SK-N-SH (cell line): ENCODE measurements around the gene RANBP9. TPM values are rescaled to one million over a fixed set of nuclear protein-coding genes. Genes with fewer than 3 reads are reported as not detected.

Experiments used
- CTCF ChIA-PET: fragments of 300-600, 350-600 bp; formaldehyde crosslinking; extraction: SDS; loops from one replicate; lab custom pipeline; 2021; lab: Yijun Ruan, JAX
- POLR2A ChIA-PET: fragments of 350-600 bp; sonication (Branson Sonifier 250); formaldehyde crosslinking; extraction: SDS; loops from one replicate; lab custom pipeline; 2020; ENCODE audit warnings: antibody characterized with exemption, inconsistent platforms; lab: Yijun Ruan, JAX
- DNase-seq: peaks from one replicate; pipeline ENCODE4 v3.0.0; 2012
- H2AFZ ChIP-seq: fragments of 200-600 bp; sonication (generic); 2 replicates; pipeline ENCODE4 v1.8.1; 2016; ENCODE audit warnings: antibody characterized with exemption, mild to moderate bottlenecking, low read depth
- H3F3A ChIP-seq: fragments of 200-600 bp; sonication (generic); replicated peaks from 2 replicates; pipeline ENCODE3; 2016; ENCODE audit warnings: antibody characterized with exemption, mild to moderate bottlenecking; ENCODE audit not compliant: insufficient read depth
- H3K27ac ChIP-seq, 2 experiments: fragments of 200-500 bp in 1 of 2; fragments of 200-600 bp in 1 of 2; sonication (Bioruptor generic) in 1 of 2; sonication (generic), shearing (Covaris generic) in 1 of 2; 2 replicates each; pipeline versions ENCODE4 v1.5.1 to v1.6.1; 2014 to 2016; ENCODE audit warnings: low read depth in 2 of 2, inconsistent platforms in 1 of 2, low read length in 1 of 2, mild to moderate bottlenecking in 1 of 2, mixed read lengths in 1 of 2
- H3K27me3 ChIP-seq: fragments of 200-600 bp; sonication (generic), shearing (Covaris generic); 2 replicates; pipeline ENCODE4 v1.6.1; 2016; ENCODE audit warnings: mixed run types; ENCODE audit not compliant: insufficient read depth
- H3K36me3 ChIP-seq, 2 experiments: fragments of 200-500 bp in 1 of 2; fragments of 200-600 bp in 1 of 2; sonication (Bioruptor generic) in 1 of 2; sonication (generic) in 1 of 2; replicated peaks in 1 of 2; 2 replicates each; pipeline versions ENCODE3 to v1.5.1; 2014 to 2016; ENCODE audit warnings: low read length in 1 of 2, mild to moderate bottlenecking in 1 of 2; ENCODE audit not compliant: insufficient read depth in 2 of 2, control insufficient read depth in 1 of 2
- H3K4me1 ChIP-seq, 2 experiments: fragments of 200-500 bp in 1 of 2; fragments of 200-600 bp in 1 of 2; sonication (Bioruptor generic) in 1 of 2; sonication (generic), shearing (Covaris generic) in 1 of 2; 2 replicates each; pipeline versions ENCODE4 v1.5.1 to v1.6.1; 2014 to 2016; ENCODE audit warnings: low read depth in 1 of 2, low read length in 1 of 2, mixed run types in 1 of 2; ENCODE audit not compliant: insufficient read depth in 2 of 2, control insufficient read depth in 1 of 2
- H3K4me2 ChIP-seq: fragments of 200-600 bp; sonication (generic), shearing (Covaris generic); 2 replicates; pipeline ENCODE4 v1.6.1; 2017; ENCODE audit warnings: mixed run types
- H3K4me3 ChIP-seq, 2 experiments: fragments of 200-500 bp in 1 of 2; fragments of 200-600 bp in 1 of 2; sonication (Bioruptor generic) in 1 of 2; sonication (generic), shearing (Covaris generic) in 1 of 2; 2 replicates each; pipeline versions ENCODE4 v1.5.1 to v1.8.1; 2014 to 2016; ENCODE audit warnings: low read depth in 2 of 2, inconsistent platforms in 1 of 2, low read length in 1 of 2, mild to moderate bottlenecking in 1 of 2, mixed read lengths in 1 of 2, moderate library complexity in 1 of 2
- H3K79me2 ChIP-seq: fragments of 200-600 bp; sonication (generic); 2 replicates; pipeline ENCODE4 v1.8.1; 2017; ENCODE audit warnings: mild to moderate bottlenecking; ENCODE audit not compliant: insufficient read depth
- H3K9ac ChIP-seq: fragments of 200-600 bp; sonication (generic); 2 replicates; pipeline ENCODE4 v1.6.1; 2017; ENCODE audit warnings: mixed run types
- H3K9me2 ChIP-seq: fragments of 200-600 bp; sonication (generic); 2 replicates; pipeline ENCODE4 v1.6.1; 2017; ENCODE audit warnings: mixed run types
- H3K9me3 ChIP-seq: fragments of 200-600 bp; sonication (generic); 2 replicates; pipeline ENCODE4 v1.6.1; 2017; ENCODE audit warnings: mixed run types, mild to moderate bottlenecking, moderate library complexity
- H4K20me1 ChIP-seq: fragments of 200-600 bp; sonication (generic); 2 replicates; pipeline ENCODE4 v1.6.1; 2017; ENCODE audit warnings: mild to moderate bottlenecking, mixed run types; ENCODE audit not compliant: insufficient read depth
- CTCF ChIP-seq: fragments of 200-600 bp; sonication (generic); IDR thresholded peaks from 2 replicates; pipeline ENCODE4 v1.6.1; 2017; ENCODE audit warnings: antibody characterized with exemption, mild to moderate bottlenecking, moderate library complexity
- ELF1 ChIP-seq: IDR thresholded peaks from 2 replicates; pipeline ENCODE4 v1.4.0; 2012
- EZH2phosphoT487 ChIP-seq: fragments of 200-600 bp; sonication (generic); IDR thresholded peaks from 2 replicates; pipeline ENCODE4 v1.6.1; 2017; ENCODE audit warnings: low read depth, mixed run types, mild to moderate bottlenecking, antibody characterized with exemption, moderate library complexity, borderline replicate concordance
- GABPA ChIP-seq: IDR thresholded peaks from 2 replicates; pipeline ENCODE4 v1.4.0; 2012; ENCODE audit warnings: low read depth, mild to moderate bottlenecking
- MEF2A ChIP-seq: IDR thresholded peaks from 2 replicates; pipeline ENCODE4 v1.4.0; 2012; ENCODE audit warnings: low read depth, borderline replicate concordance
- NRF1 ChIP-seq: IDR thresholded peaks from 2 replicates; pipeline ENCODE4 v1.6.1; 2012; ENCODE audit warnings: low read depth, mild to moderate bottlenecking, low read length
- PBX3 ChIP-seq: IDR thresholded peaks from 2 replicates; pipeline ENCODE4; 2012
- RCOR1 ChIP-seq: fragments of 150-350 bp; IDR thresholded peaks from 2 replicates; pipeline ENCODE4 v1.6.1; 2017; ENCODE audit warnings: antibody characterized with exemption, low read length
- TEAD4 ChIP-seq: IDR thresholded peaks from 2 replicates; pipeline ENCODE4 v1.4.0; 2012; ENCODE audit warnings: mild to moderate bottlenecking, borderline replicate concordance; ENCODE audit not compliant: insufficient read depth
- USF1 ChIP-seq: IDR thresholded peaks from 2 replicates; pipeline ENCODE4 v1.4.0; 2012; ENCODE audit warnings: low read depth, borderline replicate concordance
- WGBS: methylation state at CpG from one replicate; pipeline ENCODE4 v1.1.6; 2017; ENCODE audit warnings: low lambda C conversion rate; 5-methylcytosine and 5-hydroxymethylcytosine counted together
- polyA plus RNA-seq, 3 experiments: library from polyadenylated mRNA; depleted of rRNA; stranded (reverse); fragments of >200 nt; gene quantifications; 2 replicates each; pipeline ENCODE4 v1.2.3, GENCODE V29; 2012
- TF ChIP-seq, protein P1 (sequence below): IDR thresholded peaks from 2 replicates; pipeline ENCODE4 v1.6.1; 2012; ENCODE audit warnings: mild to moderate bottlenecking, low read depth, low read length, moderate library complexity

RANBP9 gene
- polyA plus RNA-seq, 1 of the 3 experiments (the other 2 are of a cell fraction) = 20.4 TPM

DNA sequence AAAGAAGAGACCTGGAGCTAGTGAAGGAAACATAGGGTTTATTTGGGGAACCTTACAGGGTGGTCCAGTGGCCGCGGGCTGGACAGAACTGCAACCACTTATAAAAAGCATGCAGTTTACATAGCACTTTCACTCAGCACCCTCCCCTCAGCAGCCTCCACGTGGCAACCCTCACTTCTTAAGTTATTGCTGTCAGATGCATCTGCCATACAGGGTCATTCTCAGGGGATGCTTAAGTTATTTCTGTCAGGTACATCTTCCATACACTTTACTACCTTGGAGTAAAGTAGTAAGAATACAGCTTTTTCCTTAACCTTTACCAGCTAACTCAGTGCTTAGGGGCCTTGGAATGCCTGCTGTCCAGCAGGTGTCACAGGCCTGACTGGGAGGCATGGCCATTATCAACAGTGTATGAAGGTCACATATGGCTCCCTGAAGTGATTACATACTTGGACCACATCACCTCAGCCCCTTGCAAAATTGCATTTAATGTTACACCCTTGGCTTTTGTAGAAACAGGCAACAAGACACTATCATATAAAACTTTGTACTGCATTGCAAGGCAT is 98.5 kb downstream of the RANBP9 start:
- Histone ChIP-seq H3K4me3 (no peak overlapping the region), H3K9me3 (no peaks in the 10 kb centered on the region), H4K20me1 (peaks cover 14% of the 10 kb centered on the region), H3K4me2 (peak overlapping the region; percentile 88; the same call in 1 of the 2 replicates), H3K79me2 (peaks cover 40% of the 10 kb centered on the region), H3K9me2 (no peaks in the 10 kb centered on the region), H3K27me3 (no peaks in the 10 kb centered on the region), H2AFZ (no peak overlapping the region), H3K4me1 (peaks cover 5 to 24% of the 10 kb centered on the region in 2 experiments; a peak in 3 of 4 replicates), H3F3A (peaks cover 11% of the 10 kb centered on the region), H3K9ac (no peak overlapping the region), H3K36me3 (peaks cover 11 to 18% of the 10 kb centered on the region in 2 experiments), H3K27ac (no peak overlapping the region; a peak in 1 of 4 replicates)
- no peak for TF ChIP-seq CTCF
- TF ChIP-seq ELF1 = no peak
- no peak for TF ChIP-seq GABPA
- TF ChIP-seq NRF1 = no peak
- TF ChIP-seq USF1 = no peak
- TF ChIP-seq EZH2phosphoT487 = no peak
- TF ChIP-seq MEF2A = no peak
- no peak for TF ChIP-seq RCOR1
- TF ChIP-seq, protein P1, sequence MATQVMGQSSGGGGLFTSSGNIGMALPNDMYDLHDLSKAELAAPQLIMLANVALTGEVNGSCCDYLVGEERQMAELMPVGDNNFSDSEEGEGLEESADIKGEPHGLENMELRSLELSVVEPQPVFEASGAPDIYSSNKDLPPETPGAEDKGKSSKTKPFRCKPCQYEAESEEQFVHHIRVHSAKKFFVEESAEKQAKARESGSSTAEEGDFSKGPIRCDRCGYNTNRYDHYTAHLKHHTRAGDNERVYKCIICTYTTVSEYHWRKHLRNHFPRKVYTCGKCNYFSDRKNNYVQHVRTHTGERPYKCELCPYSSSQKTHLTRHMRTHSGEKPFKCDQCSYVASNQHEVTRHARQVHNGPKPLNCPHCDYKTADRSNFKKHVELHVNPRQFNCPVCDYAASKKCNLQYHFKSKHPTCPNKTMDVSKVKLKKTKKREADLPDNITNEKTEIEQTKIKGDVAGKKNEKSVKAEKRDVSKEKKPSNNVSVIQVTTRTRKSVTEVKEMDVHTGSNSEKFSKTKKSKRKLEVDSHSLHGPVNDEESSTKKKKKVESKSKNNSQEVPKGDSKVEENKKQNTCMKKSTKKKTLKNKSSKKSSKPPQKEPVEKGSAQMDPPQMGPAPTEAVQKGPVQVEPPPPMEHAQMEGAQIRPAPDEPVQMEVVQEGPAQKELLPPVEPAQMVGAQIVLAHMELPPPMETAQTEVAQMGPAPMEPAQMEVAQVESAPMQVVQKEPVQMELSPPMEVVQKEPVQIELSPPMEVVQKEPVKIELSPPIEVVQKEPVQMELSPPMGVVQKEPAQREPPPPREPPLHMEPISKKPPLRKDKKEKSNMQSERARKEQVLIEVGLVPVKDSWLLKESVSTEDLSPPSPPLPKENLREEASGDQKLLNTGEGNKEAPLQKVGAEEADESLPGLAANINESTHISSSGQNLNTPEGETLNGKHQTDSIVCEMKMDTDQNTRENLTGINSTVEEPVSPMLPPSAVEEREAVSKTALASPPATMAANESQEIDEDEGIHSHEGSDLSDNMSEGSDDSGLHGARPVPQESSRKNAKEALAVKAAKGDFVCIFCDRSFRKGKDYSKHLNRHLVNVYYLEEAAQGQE = no peak
- TF ChIP-seq PBX3 = no peak
- no peak for TF ChIP-seq TEAD4
- no peak for DNase-seq
- WGBS = 85% methylated on average over 2 of the region's 3 CpGs
- ChIA-PET POLR2A (interaction anchor here (4.1 kb wide), 1 partner anchor 38 kb away, joined by 33 read pairs; the partner anchor contains the start of gene SIRT5), CTCF (interaction anchor here (0.7 to 1.0 kb wide), 2 partner anchors 12 to 38 kb away, joined by 3 to 4 read pairs; partner anchors contain the start of gene SIRT5)
